ENCODE data around the gene EFCAB5. TPM values are rescaled to one million over a fixed set of nuclear protein-coding genes. Genes with fewer than 3 reads are reported as not detected.

EFCAB5 gene
- total and polyA plus RNA-seq, 2 of the 8 experiments (the other 6 are each of a cell fraction or from before 2014, with no cell fraction given), result 0.05 to 0.34 TPM

GRCh38 chr17:29911641-29912177, 29.7 kb upstream of the EFCAB5 start:
- Histone ChIP-seq H2BK12ac (ENCODE audit: low read depth, low read length) (no peak overlapping the region), H4K8ac (ENCODE audit: extremely low read depth, insufficient read depth, low read length) (no peak overlapping the region), H3K36me3 (ENCODE audit: control insufficient read depth in 2 of 4, insufficient read depth in 4 of 4, low read length in 3 of 4) (no peaks in the 10 kb centered on the region), H3K14ac (ENCODE audit: insufficient read length) (no peak overlapping the region), H3K9ac (replicated peaks in 1 of 4; ENCODE audit: extremely low read depth in 1 of 4, low read depth in 3 of 4, low read length in 3 of 4) (no peak overlapping the region), H3K27me3 (replicated peaks in 1 of 4; ENCODE audit: control insufficient read depth in 3 of 4, extremely low read depth in 1 of 4, insufficient read depth in 3 of 4, low read length in 3 of 4) (no peaks in the 10 kb centered on the region), H3K4me3 (ENCODE audit: extremely low read depth in 1 of 4, insufficient read depth in 2 of 4, low read depth in 3 of 4, low read length in 4 of 4) (no peak overlapping the region), H4K5ac (ENCODE audit: insufficient read length, low read depth, low read length) (no peak overlapping the region), H2BK120ac (replicated peaks; ENCODE audit: low read depth, low read length) (no peak overlapping the region), H2BK5ac (ENCODE audit: low read depth, low read length) (no peak overlapping the region), H3K23me2 (ENCODE audit: low read depth, low read length) (no peaks in the 10 kb centered on the region), H2AFZ (ENCODE audit: low read length) (no peak overlapping the region), H2AK5ac (ENCODE audit: low read depth, low read length) (no peak overlapping the region), H4K91ac (replicated peaks; ENCODE audit: insufficient read length, low read length) (no peak overlapping the region), H3K4ac (replicated peaks; ENCODE audit: insufficient read length, low read depth, low read length) (no peak overlapping the region), H3K4me1 (replicated peaks in 1 of 4; ENCODE audit: control insufficient read depth in 3 of 4, insufficient read depth in 4 of 4, low read length in 3 of 4) (no peaks in the 10 kb centered on the region), H3K56ac (replicated peaks; ENCODE audit: insufficient read length, low read depth, low read length) (no peak overlapping the region), H4K20me1 (replicated peaks in 1 of 2; ENCODE audit: control insufficient read depth in 1 of 2, insufficient read depth in 2 of 2, low read length in 2 of 2) (no peaks in the 10 kb centered on the region), H3K23ac (ENCODE audit: insufficient read length) (no peak overlapping the region), H3K18ac (ENCODE audit: extremely low read depth, low read length) (no peak overlapping the region), H2BK15ac (ENCODE audit: low read length) (no peak overlapping the region), H2BK20ac (ENCODE audit: low read length) (no peak overlapping the region), H3K79me1 (ENCODE audit: low read depth, low read length) (no peaks in the 10 kb centered on the region), H3K9me3 (ENCODE audit: insufficient read depth in 2 of 2, low read depth in 1 of 2, low read length in 1 of 2) (no peaks in the 10 kb centered on the region), H3K27ac (ENCODE audit: low read depth, low read length) (no peak overlapping the region), H3K4me2 (ENCODE audit: insufficient read depth in 1 of 2, low read depth in 2 of 2, low read length in 2 of 2) (no peak overlapping the region), H3K79me2 (ENCODE audit: control insufficient read depth in 1 of 2, insufficient read depth in 2 of 2, low read length in 2 of 2) (peaks cover 0 to 3% of the 10 kb centered on the region in 2 experiments; a peak in 1 of 4 replicates)
- POLR2A ChIA-PET (ENCODE audit: partially characterized antibody), result no interaction called here
- DNase-seq (ENCODE audit: low read depth in 1 of 2, low spot score in 2 of 2), result no peak
- CTCF ChIA-PET (ENCODE audit: partially characterized antibody), result interaction anchor here (0.5 to 1.7 kb wide), 5 partner anchors 19 to 203 kb away, joined by 3 to 6 read pairs (median 5); partner anchors contain the start of gene SSH2
- no peak for FAIRE-seq
- no peak for TF ChIP-seq NRF1 (IDR thresholded peaks at IDR 0.05; ENCODE audit: low read depth, low read length)
- no peak for TF ChIP-seq CBX8 (IDR thresholded peaks at IDR 0.05; ENCODE audit: borderline replicate concordance, low read depth, low read length)
- TF ChIP-seq, protein P1, sequence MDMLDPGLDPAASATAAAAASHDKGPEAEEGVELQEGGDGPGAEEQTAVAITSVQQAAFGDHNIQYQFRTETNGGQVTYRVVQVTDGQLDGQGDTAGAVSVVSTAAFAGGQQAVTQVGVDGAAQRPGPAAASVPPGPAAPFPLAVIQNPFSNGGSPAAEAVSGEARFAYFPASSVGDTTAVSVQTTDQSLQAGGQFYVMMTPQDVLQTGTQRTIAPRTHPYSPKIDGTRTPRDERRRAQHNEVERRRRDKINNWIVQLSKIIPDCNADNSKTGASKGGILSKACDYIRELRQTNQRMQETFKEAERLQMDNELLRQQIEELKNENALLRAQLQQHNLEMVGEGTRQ (IDR thresholded peaks at IDR 0.05; ENCODE audit: low read length), result no peak
- TF ChIP-seq SIRT6 (IDR thresholded peaks at IDR 0.05; ENCODE audit: low read length), result no peak
- TF ChIP-seq SP4 (IDR thresholded peaks at IDR 0.05; ENCODE audit: low read length), result no peak
- TF ChIP-seq EP300 (IDR thresholded peaks at IDR 0.05; ENCODE audit: borderline replicate concordance in 1 of 2, low read depth in 2 of 2, low read length in 2 of 2), result no peak
- no peak for TF ChIP-seq TAF1 (IDR thresholded peaks at IDR 0.05; ENCODE audit: low read depth, low read length)
- TF ChIP-seq ASH2L (IDR thresholded peaks at IDR 0.05; ENCODE audit: low read length), result no peak
- TF ChIP-seq BRCA1 (IDR thresholded peaks at IDR 0.05; ENCODE audit: low read depth, low read length), result no peak
- no peak for TF ChIP-seq YY1 (IDR thresholded peaks at IDR 0.05; ENCODE audit: low read depth, low read length)
- no peak for TF ChIP-seq CHD1 (IDR thresholded peaks at IDR 0.05; ENCODE audit: low read depth, low read length)
- TF ChIP-seq CTBP2 (IDR thresholded peaks at IDR 0.05; ENCODE audit: borderline replicate concordance, insufficient read depth, insufficient read length, low read length), result no peak
- no peak for TF ChIP-seq SIX5 (IDR thresholded peaks at IDR 0.05; ENCODE audit: low read depth, low read length)
- TF ChIP-seq MAFK (IDR thresholded peaks at IDR 0.05; ENCODE audit: low read depth, low read length), result no peak
- TF ChIP-seq HDAC6 (IDR thresholded peaks at IDR 0.05; ENCODE audit: low read depth, low read length), result no peak
- TF ChIP-seq SP1 (IDR thresholded peaks at IDR 0.05; ENCODE audit: low read depth, low read length), result no peak
